SU-DHL-6 (cell line): Measurements from ENCODE around the gene ABLIM1.

Experiments
- H2AFZ ChIP-seq: fragments of 200-600 bp; sonication (generic); 2 replicates; pipeline ENCODE4 v1.6.1; 2014; ENCODE audit warnings: low read depth, mild to moderate bottlenecking, moderate library complexity, mixed read lengths, antibody characterized with exemption, low read length; ENCODE audit not compliant: severe bottlenecking
- H3F3A ChIP-seq: fragments of 200-600 bp; shearing (Covaris generic); 2 replicates; pipeline ENCODE4 v1.6.0; 2016; ENCODE audit warnings: antibody characterized with exemption, mild to moderate bottlenecking; ENCODE audit not compliant: insufficient read depth
- H3K27ac ChIP-seq: fragments of 200-600 bp; sonication (generic); 2 replicates; pipeline ENCODE4 v1.5.1; 2016; ENCODE audit warnings: low read depth, mild to moderate bottlenecking, low read length, moderate library complexity, mixed read lengths
- H3K27me3 ChIP-seq: fragments of 200-600 bp; sonication (generic), shearing (Covaris generic); 2 replicates; pipeline ENCODE4 v1.6.0; 2014; ENCODE audit warnings: mild to moderate bottlenecking, low read length
- H3K36me3 ChIP-seq: fragments of 200-600 bp; sonication (generic); 2 replicates; pipeline ENCODE4 v1.6.1; 2014; ENCODE audit warnings: mild to moderate bottlenecking, low read length, mixed read lengths
- H3K4me2 ChIP-seq: fragments of 300-600, 200-600 bp; shearing (Covaris generic), sonication (generic); 2 replicates; pipeline ENCODE4 v1.6.0; 2014; ENCODE audit warnings: low read length, low read depth, mild to moderate bottlenecking; ENCODE audit not compliant: poor library complexity, severe bottlenecking
- H3K4me3 ChIP-seq: fragments of 200-600 bp; sonication (generic); 2 replicates; pipeline ENCODE4 v1.5.1; 2014; ENCODE audit warnings: antibody characterized with exemption, low read length, mild to moderate bottlenecking, mixed read lengths; ENCODE audit not compliant: insufficient read depth, poor library complexity, severe bottlenecking
- H3K79me2 ChIP-seq: fragments of 200-600 bp; sonication (generic); 2 replicates; pipeline ENCODE4 v1.6.1; 2014; ENCODE audit warnings: mild to moderate bottlenecking, low read length, moderate library complexity; ENCODE audit not compliant: insufficient read depth
- H3K9ac ChIP-seq: fragments of 200-600 bp; sonication (generic); 2 replicates; pipeline ENCODE4 v1.7.0; 2014; ENCODE audit warnings: mild to moderate bottlenecking, low read length
- H3K9me2 ChIP-seq: fragments of 200-600 bp; sonication (generic); replicated peaks from 2 replicates; pipeline ENCODE4 v1.6.1; 2014; ENCODE audit warnings: low read length; ENCODE audit not compliant: insufficient read depth
- H3K9me3 ChIP-seq: fragments of 200-600 bp; sonication (generic); 2 replicates; pipeline ENCODE4 v1.6.1; 2014; ENCODE audit warnings: low read length, mixed read lengths; ENCODE audit not compliant: insufficient read depth
- H4K20me1 ChIP-seq: fragments of 200-600 bp; sonication (generic); 2 replicates; pipeline ENCODE4 v1.6.1; 2014; ENCODE audit warnings: low read depth, mild to moderate bottlenecking, antibody characterized with exemption, low read length, moderate library complexity, mixed read lengths
- EZH2phosphoT487 ChIP-seq: fragments of 200-600 bp; sonication (generic), shearing (Covaris generic); conservative IDR thresholded peaks from 2 replicates; pipeline ENCODE4 v1.6.1; 2018; ENCODE audit warnings: mild to moderate bottlenecking, antibody characterized with exemption, low read length, moderate library complexity, mixed read lengths
- TF ChIP-seq, protein P1 (sequence below): fragments of 200-600 bp; sonication (generic); IDR thresholded peaks from one replicate; pipeline ENCODE4 v1.5.1; 2017; ENCODE audit warnings: antibody characterized with exemption, mild to moderate bottlenecking, low read length, moderate library complexity; ENCODE audit not compliant: insufficient read depth, poor library complexity, severe bottlenecking

The ABLIM1 gene

DNA sequence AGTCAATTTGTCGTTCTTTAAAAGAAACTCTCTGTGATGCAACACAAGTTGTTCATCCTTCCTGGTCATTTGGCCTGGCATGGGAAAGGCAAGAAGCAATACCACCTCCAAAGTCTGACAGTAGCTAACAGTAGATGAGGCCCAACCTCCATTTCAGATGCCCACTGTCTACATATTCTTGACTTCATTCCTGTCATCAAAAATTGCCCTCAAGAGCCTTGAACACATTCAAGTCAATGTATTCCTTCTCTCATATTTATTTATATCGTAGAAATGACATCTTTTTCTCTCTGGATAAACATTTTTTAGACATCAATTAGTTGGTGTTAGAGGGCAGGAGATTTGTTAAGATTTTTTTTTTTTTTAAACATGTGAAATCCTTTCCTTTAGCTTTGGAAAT, 33.7 kb downstream of the ABLIM1 start:
- Histone ChIP-seq H3K9me3 (no peaks in the 10 kb centered on the region), H3K9ac (no peak overlapping the region), H3K27me3 (no peaks in the 10 kb centered on the region), H3K9me2 (no peaks in the 10 kb centered on the region), H3F3A (no peaks in the 10 kb centered on the region), H4K20me1 (no peaks in the 10 kb centered on the region), H3K4me2 (no peak overlapping the region), H3K36me3 (no peaks in the 10 kb centered on the region), H3K79me2 (no peaks in the 10 kb centered on the region), H2AFZ (no peak overlapping the region), H3K4me3 (no peak overlapping the region), H3K27ac (no peak overlapping the region)
- TF ChIP-seq EZH2phosphoT487 = no peak
- TF ChIP-seq, protein P1, sequence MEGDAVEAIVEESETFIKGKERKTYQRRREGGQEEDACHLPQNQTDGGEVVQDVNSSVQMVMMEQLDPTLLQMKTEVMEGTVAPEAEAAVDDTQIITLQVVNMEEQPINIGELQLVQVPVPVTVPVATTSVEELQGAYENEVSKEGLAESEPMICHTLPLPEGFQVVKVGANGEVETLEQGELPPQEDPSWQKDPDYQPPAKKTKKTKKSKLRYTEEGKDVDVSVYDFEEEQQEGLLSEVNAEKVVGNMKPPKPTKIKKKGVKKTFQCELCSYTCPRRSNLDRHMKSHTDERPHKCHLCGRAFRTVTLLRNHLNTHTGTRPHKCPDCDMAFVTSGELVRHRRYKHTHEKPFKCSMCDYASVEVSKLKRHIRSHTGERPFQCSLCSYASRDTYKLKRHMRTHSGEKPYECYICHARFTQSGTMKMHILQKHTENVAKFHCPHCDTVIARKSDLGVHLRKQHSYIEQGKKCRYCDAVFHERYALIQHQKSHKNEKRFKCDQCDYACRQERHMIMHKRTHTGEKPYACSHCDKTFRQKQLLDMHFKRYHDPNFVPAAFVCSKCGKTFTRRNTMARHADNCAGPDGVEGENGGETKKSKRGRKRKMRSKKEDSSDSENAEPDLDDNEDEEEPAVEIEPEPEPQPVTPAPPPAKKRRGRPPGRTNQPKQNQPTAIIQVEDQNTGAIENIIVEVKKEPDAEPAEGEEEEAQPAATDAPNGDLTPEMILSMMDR = no peak

GRCh38 chr10:114623661-114624294, 34.3 kb downstream of the ABLIM1 start:
- no peaks in the 10 kb centered on the region for H3K79me2 ChIP-seq
- no peaks in the 10 kb centered on the region for H3K9me3 ChIP-seq
- H3K4me2 ChIP-seq = no peak overlapping the region
- no peak overlapping the region for H2AFZ ChIP-seq
- no peak overlapping the region for H3K27ac ChIP-seq
- H3K27me3 ChIP-seq = no peaks in the 10 kb centered on the region
- H3K4me3 ChIP-seq = no peak overlapping the region
- no peaks in the 10 kb centered on the region for H3K9me2 ChIP-seq
- no peak for TF ChIP-seq EZH2phosphoT487
- TF ChIP-seq, protein P1 = no peak
- no peaks in the 10 kb centered on the region for H3K36me3 ChIP-seq
- H3F3A ChIP-seq = no peaks in the 10 kb centered on the region
- no peak overlapping the region for H3K9ac ChIP-seq
- H4K20me1 ChIP-seq = no peaks in the 10 kb centered on the region

GRCh38 chr10:114623155-114623554, 34.9 kb downstream of the ABLIM1 start:
- Histone ChIP-seq H3K4me2 (no peak overlapping the region), H2AFZ (no peak overlapping the region), H3K79me2 (no peaks in the 10 kb centered on the region), H3F3A (no peaks in the 10 kb centered on the region), H3K9ac (no peak overlapping the region), H3K4me3 (no peak overlapping the region), H3K36me3 (no peaks in the 10 kb centered on the region), H3K9me3 (no peaks in the 10 kb centered on the region), H3K27me3 (no peaks in the 10 kb centered on the region), H3K9me2 (no peaks in the 10 kb centered on the region), H4K20me1 (no peaks in the 10 kb centered on the region), H3K27ac (no peak overlapping the region)
- TF ChIP-seq, protein P1 = no peak
- TF ChIP-seq EZH2phosphoT487 = no peak
